ENCODE measurements around the gene HAUS2. TPM values are rescaled to one million over a fixed set of nuclear protein-coding genes. Genes with fewer than 3 reads are reported as not detected.
A peak's percentile ranks its signal among the peaks of the same experiment; 100 is the strongest.
"Not testable (repeated sequence)": the region's sequence is repeated elsewhere in the genome, so short reads cannot be mapped to it uniquely, and the experiment has no call there.

HAUS2 gene
- total RNA-seq, 1 donor from 2014 or later = 60.7 TPM

DNA sequence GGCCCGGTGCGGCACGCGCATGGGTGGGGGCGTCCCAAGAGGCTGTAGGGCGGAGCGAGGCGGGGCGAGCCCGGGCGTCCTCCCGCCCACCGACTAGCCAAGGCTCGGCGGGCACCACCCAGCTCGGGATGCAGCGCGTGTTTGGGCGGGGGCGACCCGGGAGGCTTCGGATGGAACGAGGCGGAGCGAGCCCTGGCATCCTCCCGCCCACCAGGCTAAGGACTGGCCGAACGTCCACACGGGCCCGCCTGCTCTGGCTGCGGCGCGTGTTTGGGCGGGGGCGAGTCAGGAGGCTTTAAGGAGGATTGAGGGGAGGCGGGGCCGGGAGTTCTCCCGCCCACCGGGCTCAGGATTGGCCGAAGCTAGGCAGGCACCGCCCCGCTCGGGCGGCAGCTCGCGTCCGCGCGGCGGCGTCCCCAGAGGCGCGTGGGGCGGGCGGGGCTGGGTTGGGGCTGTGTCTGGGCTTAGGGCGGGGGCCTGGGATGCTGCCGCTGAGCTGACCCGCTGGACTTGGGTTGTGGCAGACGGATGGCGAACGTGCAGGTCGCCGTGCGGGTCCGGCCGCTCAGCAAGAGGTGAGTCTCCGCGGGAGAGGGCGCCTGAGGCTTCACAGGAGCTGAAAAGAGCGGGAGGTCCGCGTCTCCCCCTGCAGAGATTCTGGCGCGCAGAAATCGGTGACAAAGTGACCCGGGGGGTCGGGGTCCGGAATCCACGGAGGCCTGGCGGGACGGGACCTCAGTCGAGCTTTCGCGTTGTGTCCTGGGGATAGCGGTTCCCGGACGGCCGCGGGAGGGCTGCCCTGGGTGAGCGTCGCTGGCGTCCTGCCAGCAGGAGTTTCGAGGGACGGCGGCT is 26.8 kb downstream of the HAUS2 start, which contains the start of gene STARD9:
STARD9 (plus strand) TSS at position 419 of the 852 bp plus-strand sequence; CDS start at position 529, 110 bp downstream.
- no peak for FAIRE-seq
- DNase-seq (ENCODE audit: low spot score in 2 of 2) = peak; percentile 98

GRCh38 chr15:42576040-42576594 is 27.5 kb downstream of the HAUS2 start:
- FAIRE-seq = no peak
- no peak for DNase-seq (ENCODE audit: low spot score in 2 of 2)

GRCh38 chr15:42576776-42577175 is 28.1 kb downstream of the HAUS2 start:
- DNase-seq (ENCODE audit: low spot score in 2 of 2) (no peak), FAIRE-seq (no peak)

DNA sequence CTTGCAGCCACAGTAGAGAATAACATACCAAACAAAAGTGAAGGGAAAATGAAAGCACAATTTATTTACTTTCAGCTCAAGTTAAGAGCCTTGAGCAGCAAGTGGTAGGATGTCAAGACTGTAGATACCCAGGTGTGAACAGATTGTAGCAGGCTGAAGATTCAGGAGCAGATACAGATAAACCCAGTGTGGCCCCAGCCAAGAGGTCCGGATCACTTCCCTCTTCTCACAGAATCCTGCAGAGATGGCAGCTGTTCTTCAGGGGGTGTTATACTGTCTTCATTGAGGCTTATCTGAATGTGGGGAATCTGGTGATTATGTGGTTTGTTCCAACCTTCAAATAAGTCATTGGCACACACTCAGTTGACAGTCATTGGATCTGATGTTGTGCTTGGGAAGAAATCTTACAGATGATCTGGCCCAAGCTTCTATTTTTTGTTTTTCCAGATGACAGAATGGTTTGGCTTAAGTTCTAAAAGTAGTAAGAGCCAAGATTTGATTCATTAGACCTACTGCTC is 28.9 kb downstream of the HAUS2 start:
- no peak for DNase-seq (ENCODE audit: low spot score in 2 of 2)
- no peak for FAIRE-seq

DNA sequence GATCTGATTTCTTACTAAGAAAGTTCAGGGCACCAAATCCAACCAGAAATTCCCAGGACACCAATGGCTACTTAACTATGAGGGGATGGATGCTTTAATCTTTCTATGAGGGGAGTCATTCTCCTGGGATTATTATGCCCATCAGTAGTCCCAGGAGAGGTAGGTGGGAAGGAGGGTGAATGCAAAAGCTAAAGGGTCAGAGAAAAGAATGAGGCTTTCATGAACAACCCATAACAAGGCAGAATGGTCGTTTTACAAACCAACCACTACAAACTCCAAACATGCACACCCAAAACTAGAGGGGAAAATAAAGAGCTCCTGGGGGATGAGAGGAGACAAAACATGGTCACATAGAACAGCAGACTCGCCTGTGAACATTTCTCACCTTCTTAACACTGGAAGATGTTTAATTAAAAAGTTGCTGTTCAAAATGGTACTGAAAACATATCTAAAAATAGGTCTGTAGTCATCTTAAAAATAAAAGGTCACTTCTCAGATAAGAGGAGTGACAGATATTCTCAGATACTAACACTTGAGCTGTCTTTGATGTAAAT is 30.4 kb downstream of the HAUS2 start:
- no peak for DNase-seq (ENCODE audit: low spot score in 2 of 2)
- no peak for FAIRE-seq

DNA sequence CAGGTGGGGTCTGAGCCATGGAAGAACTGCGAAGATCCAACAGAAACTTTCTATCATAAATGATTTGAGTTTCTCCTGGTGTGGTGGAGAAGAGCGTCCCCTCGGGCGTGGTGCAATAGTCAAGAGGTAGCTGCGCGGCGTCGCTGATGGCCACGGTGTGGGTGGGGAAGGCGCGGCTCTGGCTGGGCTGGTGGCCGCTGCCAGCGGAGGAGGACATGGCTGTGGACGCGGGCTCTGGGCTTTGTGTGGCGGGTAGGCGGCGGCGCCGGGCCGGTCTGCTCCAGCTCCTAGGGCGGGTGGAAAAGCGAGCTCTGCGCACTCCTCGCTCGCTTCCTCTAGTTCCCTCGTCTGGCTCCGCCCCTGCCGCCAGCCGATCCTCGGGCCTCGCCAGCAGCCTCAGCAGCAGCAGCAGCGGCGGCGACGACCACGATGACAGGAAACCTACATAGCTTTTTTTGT is 32.7 kb downstream of the HAUS2 start:
- FAIRE-seq (no peak), DNase-seq (ENCODE audit: low spot score in 2 of 2) (peak; percentile 72 to 73)

DNA sequence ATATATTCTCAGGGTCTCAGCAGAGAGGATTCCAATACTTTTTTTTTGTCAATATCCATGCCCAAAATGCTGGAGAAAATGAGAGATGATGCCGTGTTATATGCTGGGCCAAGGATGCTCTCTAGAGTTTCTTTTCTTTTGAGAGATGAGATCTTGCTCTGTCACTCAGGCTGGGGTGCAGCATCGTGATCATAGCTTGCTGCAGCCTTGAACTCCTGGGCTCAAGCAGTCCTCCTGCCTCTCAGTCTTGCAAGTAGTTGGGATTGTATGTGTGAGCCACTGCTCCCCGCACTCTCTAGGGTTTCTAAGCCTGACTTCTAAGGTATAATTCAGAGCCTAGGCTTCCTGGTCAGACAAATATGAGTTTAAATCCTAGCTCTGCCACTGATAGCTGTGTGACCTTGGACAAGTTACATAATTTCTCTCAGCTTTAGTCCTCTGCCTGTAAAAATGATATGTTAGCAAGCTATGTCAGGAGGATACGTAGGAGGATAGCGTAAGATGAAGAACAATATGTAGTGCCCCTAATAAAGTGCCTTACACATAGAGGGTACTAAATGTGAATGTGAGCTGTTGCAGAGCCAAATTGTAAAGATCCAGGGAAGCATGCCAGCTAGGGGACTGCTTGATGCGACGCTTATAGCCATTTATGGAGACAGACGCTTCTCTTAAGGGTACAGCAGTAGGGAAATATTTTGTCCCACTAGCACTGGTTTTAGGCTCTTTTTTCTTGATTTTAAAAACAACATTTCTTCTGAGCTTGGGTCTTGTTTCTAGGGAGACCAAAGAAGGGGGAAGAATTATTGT is 34.1 kb downstream of the HAUS2 start:
- FAIRE-seq = no peak
- DNase-seq (ENCODE audit: low spot score in 2 of 2) = no peak

DNA sequence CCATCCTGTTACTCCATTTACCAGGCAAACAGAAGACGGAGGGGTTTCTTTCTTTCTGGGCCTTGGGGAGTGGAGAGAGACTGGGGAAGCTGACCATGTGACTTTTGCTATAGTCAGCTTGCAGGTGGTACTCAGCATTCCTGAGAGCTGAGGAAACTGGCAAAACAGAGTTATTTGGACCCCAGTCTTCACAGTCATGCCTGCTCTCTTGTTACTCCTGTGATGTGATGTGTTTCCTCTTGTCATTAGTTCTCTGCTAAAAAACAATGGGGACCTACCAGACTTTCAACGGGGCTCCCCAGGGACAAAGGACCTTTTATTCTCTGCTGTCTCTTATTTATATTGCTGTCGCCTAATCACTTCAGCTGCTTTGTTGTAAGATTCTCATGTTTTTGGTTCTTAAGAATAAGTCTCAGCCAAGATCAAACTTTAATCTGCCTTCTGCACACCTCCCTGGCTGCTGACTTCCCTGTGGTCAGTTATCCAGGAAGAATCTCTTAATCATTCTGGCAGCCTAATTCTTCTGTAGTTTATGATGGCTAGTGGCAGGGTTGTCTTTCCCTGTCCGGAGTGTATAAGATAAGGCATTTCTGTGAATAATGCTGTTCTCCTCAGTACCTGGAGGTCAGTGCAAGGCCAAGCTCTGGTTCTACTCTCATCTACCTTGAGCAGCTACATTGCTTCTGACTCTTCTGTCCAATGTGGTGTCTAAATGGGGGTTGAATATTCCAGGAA is 35.6 kb downstream of the HAUS2 start:
- no peak for DNase-seq (ENCODE audit: low spot score in 2 of 2)
- FAIRE-seq = no peak

- DNase-seq (ENCODE audit: low spot score in 2 of 2) (no peak), FAIRE-seq (no peak)
Measured at GRCh38 chr15:42590619-42591237, 42.1 kb downstream of the HAUS2 start.

- DNase-seq (ENCODE audit: low spot score in 2 of 2) (no peak), FAIRE-seq (no peak)
Measured at GRCh38 chr15:42591238-42591934, 42.7 kb downstream of the HAUS2 start.

- FAIRE-seq (no peak), DNase-seq (ENCODE audit: low spot score in 2 of 2) (no peak)
Measured at GRCh38 chr15:42592716-42593115, 44.1 kb downstream of the HAUS2 start.

DNA sequence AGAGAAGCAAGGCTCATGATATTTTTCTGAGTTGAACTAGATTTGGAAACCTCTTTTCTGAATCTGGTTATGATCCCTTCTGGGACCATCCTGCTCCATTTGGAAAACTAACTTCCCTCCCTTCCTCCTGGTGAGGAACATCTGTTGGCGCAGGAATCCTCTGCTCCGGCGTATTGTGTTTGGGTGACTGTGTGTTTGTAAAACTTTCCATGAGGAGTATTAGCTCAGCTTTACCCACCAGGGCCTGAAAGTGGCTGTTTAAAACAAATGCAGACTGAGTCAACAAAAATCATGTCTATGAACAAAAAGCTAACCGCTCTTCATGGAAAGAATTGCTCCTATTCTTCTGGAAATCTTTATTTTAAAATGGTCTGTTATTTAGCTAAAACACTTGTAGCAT is 44.5 kb downstream of the HAUS2 start:
- no peak for DNase-seq (ENCODE audit: low spot score in 2 of 2)
- FAIRE-seq = no peak

GRCh38 chr15:42594095-42594494 is 45.5 kb downstream of the HAUS2 start:
- FAIRE-seq (no peak), DNase-seq (ENCODE audit: low spot score in 2 of 2) (no peak)

GRCh38 chr15:42595626-42596240 is 47.1 kb downstream of the HAUS2 start:
- DNase-seq (ENCODE audit: low spot score in 2 of 2) (no peak), FAIRE-seq (no peak)

DNA sequence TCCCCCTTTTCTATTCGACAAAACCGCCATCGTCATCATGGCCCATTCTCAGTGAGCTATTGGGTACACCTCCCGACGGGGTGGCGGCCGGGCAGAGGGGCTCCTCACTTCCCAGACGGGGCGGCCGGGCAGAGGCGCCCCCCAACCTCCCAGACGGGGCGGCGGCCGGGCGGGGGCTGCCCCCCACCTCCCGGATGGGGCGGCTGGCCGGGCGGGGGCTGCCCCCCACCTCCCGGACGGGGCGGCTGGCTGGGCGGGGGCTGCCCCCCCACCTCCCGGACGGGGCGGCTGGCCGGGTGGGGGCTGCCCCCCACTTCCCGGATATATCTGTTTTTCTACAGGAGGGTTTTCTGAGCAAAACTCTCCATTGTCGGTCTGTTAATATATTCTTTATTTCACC is 52.7 kb downstream of the HAUS2 start:
- DNase-seq (ENCODE audit: low spot score in 2 of 2); FAIRE-seq: not testable (repeated sequence)

- FAIRE-seq (no peak), DNase-seq (ENCODE audit: low spot score in 2 of 2) (no peak)
Measured at GRCh38 chr15:42602501-42602900, 53.9 kb downstream of the HAUS2 start.

- FAIRE-seq (no peak), DNase-seq (ENCODE audit: low spot score in 2 of 2) (no peak)
Measured at GRCh38 chr15:42603978-42604377, 55.3 kb downstream of the HAUS2 start.

All from frontal cortex (tissue), 4 donors.